B cell (primary cell): ENCODE data around the gene KLHL22. TPM values are rescaled to one million over a fixed set of nuclear protein-coding genes. Genes with fewer than 3 reads are reported as not detected.

Source experiments
- ATAC-seq: fragments of 200-7000 bp; cut with Tn5 transposase; one replicate; pipeline ENCODE4 v1.10.0; 2021; ENCODE audit warnings: low read depth, mild to moderate bottlenecking, moderate number of reproducible peaks, moderate library complexity
- CTCF ChIA-PET: fragments of 350-600 bp; sonication (Branson Sonifier 250); formaldehyde crosslinking; loops from one replicate; lab custom pipeline; 2021; ENCODE audit warnings: antibody characterized with exemption, inconsistent platforms; lab: Charles Lee
- POLR2A ChIA-PET: fragments of 350-600 bp; sonication (Branson Sonifier 250); formaldehyde crosslinking; loops from one replicate; lab custom pipeline; 2021; ENCODE audit warnings: antibody characterized with exemption; lab: Charles Lee
- DNase-seq: peaks from one replicate; pipeline ENCODE4 v3.0.0; 2013
- H2AFZ ChIP-seq: 2 replicates; pipeline ENCODE4 v1.6.1; 2012; ENCODE audit warnings: mild to moderate bottlenecking, low read depth, low read length; ENCODE audit not compliant: insufficient read depth, poor library complexity, severe bottlenecking
- H3K27ac ChIP-seq, 2 donors: 1 replicate in 1 of 2; 2 replicates in 1 of 2; pipeline ENCODE4 v1.5.1; 2012 to 2013; ENCODE audit warnings: low read length in 2 of 2, mild to moderate bottlenecking in 2 of 2, moderate library complexity in 1 of 2
- H3K27me3 ChIP-seq, 4 experiments: fragments of 200-600 bp in 1 of 4; sonication (generic) in 1 of 4; replicated peaks in 1 of 4; 1 replicate in 2 of 4; 2 replicates in 2 of 4; pipeline versions ENCODE4 v1.6.1 to v1.7.0; 2013 to 2016; ENCODE audit warnings: low read length in 3 of 4, mild to moderate bottlenecking in 2 of 4, mixed read lengths in 1 of 4, moderate library complexity in 1 of 4; ENCODE audit not compliant: insufficient read depth in 4 of 4, control insufficient read depth in 3 of 4; ENCODE audit errors: control extremely low read depth in 1 of 4
- H3K36me3 ChIP-seq, 2 experiments: replicated peaks in 1 of 2; 1 replicate in 1 of 2; 2 replicates in 1 of 2; pipeline versions ENCODE4 v1.6.1 to v1.7.1; 2013; ENCODE audit warnings: low read length in 1 of 2; ENCODE audit not compliant: insufficient read depth in 2 of 2, control insufficient read depth in 1 of 2; ENCODE audit errors: control extremely low read depth in 1 of 2, extremely low read depth in 1 of 2
- H3K4me1 ChIP-seq, 2 donors: fragments of 200-600 bp in 1 of 2; sonication (generic) in 1 of 2; 1 replicate in 1 of 2; 2 replicates in 1 of 2; pipeline versions ENCODE4 v1.5.1 to v1.6.1; 2013 to 2017; ENCODE audit warnings: low read length in 2 of 2; ENCODE audit not compliant: control insufficient read depth in 2 of 2, insufficient read depth in 2 of 2
- H3K4me2 ChIP-seq: replicated peaks from 2 replicates; pipeline ENCODE3; 2012; ENCODE audit warnings: mild to moderate bottlenecking, low read depth, low read length; ENCODE audit not compliant: poor library complexity, severe bottlenecking
- H3K4me3 ChIP-seq, 5 experiments: fragments of 200-600 bp in 1 of 5; sonication (generic) in 1 of 5; 1 replicate in 3 of 5; 2 replicates in 2 of 5; pipeline versions ENCODE4 v1.5.1 to v1.7.0; 2011 to 2016; ENCODE audit warnings: low read length in 4 of 5, mild to moderate bottlenecking in 4 of 5, low read depth in 2 of 5, control low read depth in 1 of 5, moderate library complexity in 1 of 5; ENCODE audit not compliant: insufficient read depth in 1 of 5; ENCODE audit errors: control extremely low read depth in 1 of 5, extremely low read depth in 1 of 5
- H3K79me2 ChIP-seq: fragments of 200-600 bp; sonication (generic); one replicate; pipeline ENCODE4 v1.6.0; 2016; ENCODE audit warnings: low read length; ENCODE audit not compliant: control insufficient read depth, insufficient read depth
- H3K9ac ChIP-seq: fragments of 200-600 bp; sonication (generic); 2 replicates; pipeline ENCODE4 v1.6.1; 2017; ENCODE audit warnings: mild to moderate bottlenecking, low read length, moderate library complexity
- H3K9me3 ChIP-seq, 3 donors: one replicate each; pipeline versions ENCODE4 v1.6.1 to v1.7.1; 2013; ENCODE audit warnings: low read length in 2 of 3; ENCODE audit not compliant: control insufficient read depth in 2 of 3, insufficient read depth in 1 of 3; ENCODE audit errors: control extremely low read depth in 1 of 3
- H4K20me1 ChIP-seq: 2 replicates; pipeline ENCODE4 v1.6.0; 2012; ENCODE audit warnings: mild to moderate bottlenecking, low read length; ENCODE audit not compliant: insufficient read depth, control insufficient read depth, poor library complexity, severe bottlenecking
- H3K27ac Mint-ChIP-seq: one replicate; pipeline ENCODE4 v1.8.0; 2021; ENCODE audit warnings: mixed read lengths
- H3K27me3 Mint-ChIP-seq: one replicate; pipeline ENCODE4 v1.8.0; 2021; ENCODE audit warnings: mixed read lengths
- H3K4me1 Mint-ChIP-seq: one replicate; pipeline ENCODE4 v1.8.0; 2021; ENCODE audit warnings: mixed read lengths
- H3K4me3 Mint-ChIP-seq: one replicate; pipeline ENCODE4 v1.8.0; 2021; ENCODE audit warnings: mixed read lengths
- H3K9me3 Mint-ChIP-seq: one replicate; pipeline ENCODE4 v1.8.0; 2022; ENCODE audit warnings: mixed read lengths; ENCODE audit not compliant: insufficient read depth
- CTCF ChIP-seq: fragments of 200-600 bp; IDR thresholded peaks from one replicate; pipeline ENCODE4 v1.8.0; 2022; ENCODE audit warnings: antibody characterized with exemption, mild to moderate bottlenecking
- EZH2 ChIP-seq: IDR thresholded peaks from 2 replicates; pipeline ENCODE4 v1.6.1; 2012; ENCODE audit warnings: borderline replicate concordance, low read depth, mild to moderate bottlenecking, moderate library complexity, low read length; ENCODE audit not compliant: insufficient read depth, poor library complexity, severe bottlenecking
- WGBS: methylation state at CpG from one replicate; pipeline ENCODE4 v1.1.5; 2013; ENCODE audit warnings: missing lambda C conversion rate; ENCODE audit not compliant: insufficient coverage; 5-methylcytosine and 5-hydroxymethylcytosine counted together
- intact Hi-C: fragments of 100-400 bp; cut with micrococcal nuclease; formaldehyde crosslinking; loops from one replicate; pipeline ENCODE4 v1.10.0; 2022
- polyA plus RNA-seq: library from polyadenylated mRNA; depleted of rRNA; stranded (reverse); fragments of >200 nt; gene quantifications from 2 replicates; pipeline ENCODE4 v1.2.3, GENCODE V29; 2012
- total RNA-seq, 2 donors: library from RNA; stranded (reverse); fragments of 120-200 nt in 1 of 2; gene quantifications; 1 replicate in 1 of 2; 2 replicates in 1 of 2; pipeline versions ENCODE4 v1.2.3 to v1.2.4, GENCODE V29; 2013 to 2022

Gene KLHL22
- total and polyA plus RNA-seq, 2 donors (not counting 1 experiment from before 2014, with no cell fraction given) = 37.0 to 45.6 TPM

- Histone ChIP-seq H3K4me1 (no peaks in the 10 kb centered on the region), H3K27ac (no peak overlapping the region), H2AFZ (no peak overlapping the region), H3K79me2 (peaks cover 36% of the 10 kb centered on the region), H3K36me3 (peaks cover 5 to 25% of the 10 kb centered on the region in 2 experiments), H3K27me3 (no peaks in the 10 kb centered on the region), H4K20me1 (peaks cover 39% of the 10 kb centered on the region), H3K9me3 (no peaks in the 10 kb centered on the region), H3K9ac (no peak overlapping the region), H3K4me3 (no peak overlapping the region), H3K4me2 (no peak overlapping the region)
- intact Hi-C loops = no loop called here
- H3K4me3 Mint-ChIP-seq = no peak overlapping the region
- TF ChIP-seq CTCF (no peak), EZH2 (no peak)
- ATAC-seq (no peak), DNase-seq (no peak)
- H3K9me3 Mint-ChIP-seq = no peaks in the 10 kb centered on the region
- no peaks in the 10 kb centered on the region for H3K27me3 Mint-ChIP-seq
- 100% methylated on average over 2 of the region's 2 CpGs for WGBS
- POLR2A ChIA-PET = no interaction called here
- H3K4me1 Mint-ChIP-seq = peaks cover 22% of the 10 kb centered on the region
- H3K27ac Mint-ChIP-seq = no peak overlapping the region
- CTCF ChIA-PET = interaction anchor here (0.6 kb wide), 1 partner anchor 69 kb away, joined by 4 read pairs; no protein-coding TSS in a partner anchor
Observed at GRCh38 chr22:20486229-20486628, 9.4 kb downstream of the KLHL22 start.

- no peak overlapping the region for H3K4me3 ChIP-seq
- no peaks in the 10 kb centered on the region for H3K9me3 ChIP-seq
- H3K4me2 ChIP-seq = no peak overlapping the region
- H3K4me3 Mint-ChIP-seq = no peak overlapping the region
- CTCF ChIA-PET = interaction anchor here (2.1 kb wide), 1 partner anchor 21 kb away, joined by 10 read pairs; no protein-coding TSS in a partner anchor
- no peak for TF ChIP-seq CTCF
- TF ChIP-seq EZH2 = no peak
- H2AFZ ChIP-seq = no peak overlapping the region
- H3K36me3 ChIP-seq = peaks cover 5 to 25% of the 10 kb centered on the region in 2 experiments
- no peak for DNase-seq
- POLR2A ChIA-PET = no interaction called here
- WGBS = 100% methylated on average over 3 of the region's 4 CpGs
- H3K27ac Mint-ChIP-seq = no peak overlapping the region
- H3K27me3 ChIP-seq = no peaks in the 10 kb centered on the region
- H3K9ac ChIP-seq = no peak overlapping the region
- H4K20me1 ChIP-seq = peaks cover 36% of the 10 kb centered on the region
- H3K79me2 ChIP-seq = peaks cover 26% of the 10 kb centered on the region
- H3K27ac ChIP-seq = no peak overlapping the region
- ATAC-seq = no peak
- no peaks in the 10 kb centered on the region for H3K9me3 Mint-ChIP-seq
- no peaks in the 10 kb centered on the region for H3K27me3 Mint-ChIP-seq
- H3K4me1 Mint-ChIP-seq = peaks cover 15% of the 10 kb centered on the region
- intact Hi-C loops = no loop called here
- H3K4me1 ChIP-seq = no peaks in the 10 kb centered on the region
Observed at GRCh38 chr22:20484948-20485683, 10.5 kb downstream of the KLHL22 start.
